Activated CD4-positive, CD25-positive, alpha-beta regulatory T cell (primary cell): ENCODE results near the gene VWF.
"Not testable (repeated sequence)": the region's sequence is repeated elsewhere in the genome, so short reads cannot be mapped to it uniquely, and the experiment has no call there.

Experiments used
- DNase-seq, 4 experiments: peaks; one replicate each; lab custom pipeline; 2025; lab: John Stamatoyannopoulos, UW

Gene VWF

DNA sequence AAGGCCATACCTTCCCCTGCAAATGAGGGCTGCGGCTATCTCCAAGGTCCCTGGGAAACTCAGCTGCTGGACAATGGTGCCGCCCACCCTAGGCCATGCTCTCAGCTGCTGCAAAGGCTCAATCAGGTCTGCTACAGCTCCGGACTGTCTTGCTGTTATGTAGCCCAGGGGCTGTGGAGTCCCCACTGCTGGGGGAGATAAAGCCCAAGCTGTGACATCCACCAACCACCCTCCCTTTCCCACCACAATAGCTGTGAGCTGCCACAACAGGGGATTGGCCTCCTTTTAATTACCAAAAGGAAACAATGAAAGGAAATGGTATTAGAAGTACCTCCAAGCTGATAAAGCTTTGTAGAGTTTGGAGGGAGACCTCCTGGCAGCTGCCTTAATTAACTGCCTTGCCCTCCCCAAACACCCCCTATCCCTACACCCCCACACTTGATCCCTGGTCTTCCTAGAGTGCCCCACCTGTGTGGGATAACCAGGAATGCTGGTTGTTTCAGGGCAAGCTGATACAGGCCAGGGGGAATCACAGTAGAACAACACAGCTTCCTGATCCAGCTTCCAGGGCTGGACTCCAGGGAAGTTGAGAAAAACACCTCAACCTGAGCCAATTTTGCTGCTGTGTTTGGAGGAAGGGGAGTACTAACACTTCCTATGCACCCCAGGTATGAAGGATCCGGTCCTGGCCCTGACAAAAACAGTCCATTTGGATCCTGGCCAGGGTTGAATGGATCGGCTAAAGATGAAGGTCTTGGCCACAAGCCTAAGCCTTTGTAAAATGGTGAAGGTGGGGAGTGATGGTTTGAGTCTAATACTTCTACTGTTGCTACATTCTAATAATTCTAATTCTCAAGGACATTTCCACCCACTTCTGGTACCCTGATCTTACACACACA, at the start of gene VWF:
VWF (minus strand) TSS at position 260 of the 899 bp plus-strand sequence. CDS start 1,474 bp downstream, outside the sequence.
- DNase-seq: no peak

DNA sequence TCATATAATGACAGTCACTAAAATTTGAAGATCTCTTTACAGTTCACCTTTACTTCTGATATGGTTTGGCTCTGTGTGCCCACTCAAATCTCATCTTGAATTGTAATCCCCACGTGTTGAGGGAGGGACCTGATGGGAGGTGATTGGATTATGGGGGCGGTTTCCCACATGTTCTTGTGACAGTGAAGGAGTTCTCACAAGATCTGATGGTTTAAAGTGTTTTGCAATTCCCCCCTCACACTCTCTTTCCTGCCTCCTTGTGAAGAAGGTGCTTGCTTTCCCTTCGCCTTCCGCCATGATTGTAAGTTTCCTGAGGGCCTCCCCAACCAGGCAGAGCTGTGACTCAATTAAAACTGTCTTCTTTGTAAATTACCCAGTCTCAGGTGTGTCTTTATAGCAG, 48.4 kb upstream of the VWF start:
- no peak for DNase-seq

DNA sequence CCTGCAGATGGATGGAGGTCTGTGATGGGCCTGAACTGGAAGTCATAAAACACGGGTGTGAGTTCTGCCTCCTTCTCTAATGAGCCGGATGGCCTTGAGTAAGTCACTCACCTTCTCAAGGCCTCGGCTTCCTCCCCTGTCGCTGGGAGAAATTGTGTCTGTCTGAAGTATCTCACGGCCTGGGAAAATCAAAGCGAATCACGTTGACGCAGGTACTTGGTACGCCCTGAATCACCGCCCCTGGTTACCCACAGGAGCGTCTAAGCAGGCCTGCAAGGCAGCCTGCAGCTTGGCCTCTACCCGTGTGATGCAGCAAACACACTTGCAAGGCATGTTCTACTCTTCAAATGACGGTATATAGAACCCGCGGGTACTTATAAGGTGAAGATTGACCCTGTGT, 47.6 kb upstream of the VWF start:
- no peak for DNase-seq

DNA sequence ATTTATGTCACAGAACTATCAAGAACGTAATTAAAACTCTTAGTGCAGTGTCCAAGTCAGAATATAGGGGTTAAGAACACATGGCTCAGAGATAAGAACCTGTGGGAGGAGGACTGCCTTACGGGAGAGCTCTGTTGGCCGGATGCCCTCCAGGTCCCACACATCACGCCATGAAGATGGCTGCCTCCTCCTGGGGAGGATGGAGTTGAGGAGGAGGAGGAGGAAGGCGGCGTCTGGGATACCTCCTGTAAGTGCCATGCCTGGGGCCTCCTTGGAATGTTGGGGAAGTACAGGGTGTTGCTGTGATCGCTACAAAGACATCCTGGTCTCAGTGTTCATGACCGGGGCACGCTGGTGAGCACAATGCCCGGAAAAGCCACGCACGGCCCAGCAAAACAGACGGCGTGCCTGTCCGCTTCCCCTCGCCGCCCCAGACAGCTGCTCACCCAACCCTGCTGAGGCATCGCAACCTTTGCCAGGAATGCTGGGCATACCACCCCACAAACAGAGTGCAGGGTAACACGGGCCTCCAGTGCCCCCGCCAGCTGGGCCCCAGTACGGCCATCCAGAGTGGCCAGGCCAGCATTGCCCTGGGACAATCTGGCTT, 47.0 kb upstream of the VWF start:
- DNase-seq: no peak

DNA sequence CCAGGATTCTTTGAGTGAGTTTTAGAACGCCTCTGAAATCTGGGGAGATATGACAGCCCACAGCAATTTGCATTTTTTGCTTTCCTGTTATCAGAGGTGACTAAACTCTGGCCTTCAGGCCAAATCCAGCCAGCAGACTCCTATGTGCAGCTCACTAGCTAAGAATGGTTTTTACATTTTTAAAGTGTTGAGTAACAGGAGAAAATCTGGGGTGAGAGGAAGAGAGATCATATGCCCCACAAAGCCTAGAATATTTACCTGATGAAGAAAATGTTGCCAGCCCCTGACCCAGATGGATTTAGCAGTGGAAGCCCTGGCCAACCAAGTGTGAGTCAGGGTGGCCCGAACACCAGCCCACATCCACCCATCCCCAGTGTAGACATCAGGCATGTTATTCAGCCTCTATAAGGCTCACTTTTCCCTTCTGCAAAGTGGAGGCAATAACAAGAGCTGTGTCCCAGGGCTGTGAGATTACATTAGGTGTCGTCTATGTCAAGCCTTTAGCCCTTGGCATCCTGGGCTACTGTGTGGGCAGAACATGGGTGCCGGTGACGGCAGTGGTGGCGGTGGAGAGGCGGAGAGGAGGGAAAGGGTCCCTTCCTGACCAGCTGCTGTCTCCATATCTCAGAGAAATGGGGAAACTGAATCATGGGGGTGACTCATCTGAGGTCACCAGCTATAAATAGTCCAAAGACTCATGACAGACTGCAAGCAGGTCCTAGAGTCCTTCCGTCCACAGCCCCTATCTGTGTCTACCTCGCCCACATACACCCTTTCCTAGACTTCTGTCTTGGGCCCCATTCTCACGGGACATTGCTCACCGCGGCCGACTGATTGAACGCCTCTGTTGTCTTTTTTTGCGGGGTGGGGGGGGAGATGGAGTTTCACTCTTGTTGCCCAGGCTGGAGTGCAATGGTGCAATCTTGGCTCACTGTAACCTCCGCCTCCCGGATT, 43.1 kb upstream of the VWF start:
- DNase-seq: peak in 1 of 4 experiments; percentile 62

DNA sequence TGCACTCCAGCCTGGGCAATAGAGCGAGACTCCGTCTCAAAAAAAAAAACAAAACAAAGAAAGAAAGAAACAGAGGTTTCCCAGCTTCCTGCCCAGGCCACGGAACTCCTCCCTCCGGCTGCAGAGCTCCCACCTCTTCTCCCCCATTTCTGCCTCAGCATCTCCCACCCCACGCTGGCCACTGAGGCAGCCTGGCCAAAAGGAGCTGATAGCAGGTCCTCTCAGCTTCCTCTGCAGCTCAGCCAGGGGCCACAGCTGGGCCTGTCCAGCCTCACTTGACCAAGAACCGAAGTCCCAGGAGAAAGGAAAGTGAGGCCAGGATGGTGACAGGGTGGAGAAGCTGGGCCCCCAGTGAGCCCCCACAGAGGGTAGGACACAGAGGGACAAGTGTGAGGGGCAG, 42.3 kb upstream of the VWF start:
- DNase-seq: no peak

DNA sequence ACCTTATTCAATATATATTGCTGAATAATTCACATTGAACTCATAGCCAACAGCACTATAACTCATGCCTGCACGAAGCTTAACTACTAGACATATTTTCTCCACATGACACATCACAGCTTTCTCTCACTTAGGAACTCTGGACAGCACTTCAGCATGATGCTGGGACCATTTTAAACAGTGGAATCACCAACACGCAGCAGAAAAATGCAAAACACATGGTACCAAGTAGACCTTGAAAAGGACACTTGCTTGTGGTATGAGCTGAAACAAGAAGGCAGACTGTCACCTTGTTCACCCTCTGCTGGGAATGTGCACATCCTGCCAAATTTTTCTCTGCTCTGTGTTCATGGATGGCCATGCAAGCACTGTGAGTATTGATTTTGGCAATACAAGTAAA, 40.9 kb upstream of the VWF start:
- no peak for DNase-seq

DNA sequence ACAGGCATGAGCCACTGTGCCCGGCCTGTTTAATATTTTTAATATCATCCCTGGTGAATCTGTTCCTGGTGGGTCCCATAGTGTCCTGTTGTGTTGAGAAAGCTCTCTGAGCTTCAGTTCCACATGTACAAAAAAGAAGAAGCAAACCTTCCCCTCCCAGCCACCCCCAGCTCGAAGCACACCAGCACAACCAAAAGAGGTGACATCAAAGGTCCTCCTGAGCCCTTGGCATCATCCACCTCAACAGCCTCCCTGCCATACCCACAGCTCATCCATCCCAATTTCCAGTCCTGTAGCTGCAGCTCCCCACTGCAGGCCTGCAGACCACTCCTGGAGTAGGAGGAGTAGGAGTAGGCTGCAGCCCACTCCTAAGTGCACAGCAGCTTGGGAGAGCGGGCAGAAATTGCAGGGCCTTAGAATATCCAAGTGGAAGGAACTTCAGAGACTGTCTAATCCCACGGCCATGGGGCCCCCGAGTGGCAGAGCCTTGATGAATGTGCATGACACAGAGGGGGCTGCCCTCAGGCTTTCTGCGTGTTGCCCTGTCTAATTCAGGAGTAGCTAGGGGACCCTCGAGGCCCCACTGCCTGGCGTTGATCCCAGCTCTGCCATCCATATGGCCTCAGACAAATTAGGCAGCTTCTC, 39.1 kb upstream of the VWF start:
- no peak for DNase-seq

DNA sequence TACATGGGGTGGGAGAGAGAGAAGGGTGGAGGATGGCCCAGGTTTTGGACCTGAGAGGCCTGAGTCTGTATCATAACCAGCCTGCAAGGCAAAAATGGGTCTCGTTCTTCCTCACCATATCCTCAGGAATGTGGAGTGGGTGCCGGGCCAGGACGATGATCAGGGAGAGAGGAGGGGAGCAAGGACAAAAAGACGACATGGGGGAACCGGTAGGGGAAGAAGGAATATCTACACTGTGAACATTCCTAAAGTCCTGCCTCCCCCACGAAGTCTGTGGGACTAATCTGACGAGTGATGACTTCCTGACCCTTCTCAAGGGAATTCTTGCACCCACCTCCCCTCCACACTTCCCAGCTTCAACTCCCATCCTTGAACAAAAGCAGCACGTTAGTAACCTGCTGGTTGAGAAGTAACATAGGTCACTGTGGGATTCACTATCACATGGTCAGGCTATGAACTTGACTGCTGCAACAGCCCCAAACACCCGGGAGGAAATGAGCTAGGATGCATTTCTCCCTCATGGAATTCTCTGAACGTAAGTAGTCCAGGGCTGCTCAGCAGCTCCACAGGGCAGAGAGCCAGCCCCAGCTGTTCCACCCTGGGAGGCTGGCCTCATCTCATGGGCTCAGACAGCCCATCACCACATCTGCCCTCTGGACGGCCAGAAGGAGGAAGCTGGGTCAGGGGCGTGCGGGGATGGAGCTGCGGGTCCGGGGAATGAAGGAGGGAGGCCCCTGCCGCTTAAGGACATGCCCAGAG, 36.8 kb upstream of the VWF start:
- DNase-seq: no peak

DNA sequence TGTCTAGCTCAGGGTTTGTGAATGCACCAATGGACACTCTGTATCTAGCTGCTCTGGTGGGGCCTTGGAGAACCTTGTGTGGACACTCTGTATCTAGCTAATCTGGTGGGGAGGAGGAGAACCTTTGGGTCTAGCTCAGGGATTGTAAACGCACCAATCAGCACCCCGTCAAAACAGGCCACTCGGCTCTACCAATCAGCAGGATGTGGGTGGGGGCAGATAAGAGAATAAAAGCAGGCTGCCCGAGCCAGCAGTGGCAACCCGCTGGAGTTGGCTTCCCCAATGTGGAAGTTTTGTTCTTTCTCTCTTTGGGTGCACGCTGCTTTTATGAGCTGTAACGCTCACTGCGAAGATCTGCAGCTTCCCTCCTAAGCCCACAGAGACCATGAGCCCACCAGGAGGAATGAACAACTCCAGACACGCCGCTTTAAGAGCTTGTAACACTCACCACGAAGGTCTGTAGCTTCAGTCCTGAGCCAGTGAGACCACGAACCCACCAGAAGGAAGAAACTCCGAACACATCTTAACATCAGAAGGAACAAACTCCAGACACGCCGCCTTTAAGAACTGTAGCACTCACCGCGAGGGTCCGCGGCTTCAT, 35.7 kb upstream of the VWF start:
- not testable (repeated sequence) for DNase-seq

DNA sequence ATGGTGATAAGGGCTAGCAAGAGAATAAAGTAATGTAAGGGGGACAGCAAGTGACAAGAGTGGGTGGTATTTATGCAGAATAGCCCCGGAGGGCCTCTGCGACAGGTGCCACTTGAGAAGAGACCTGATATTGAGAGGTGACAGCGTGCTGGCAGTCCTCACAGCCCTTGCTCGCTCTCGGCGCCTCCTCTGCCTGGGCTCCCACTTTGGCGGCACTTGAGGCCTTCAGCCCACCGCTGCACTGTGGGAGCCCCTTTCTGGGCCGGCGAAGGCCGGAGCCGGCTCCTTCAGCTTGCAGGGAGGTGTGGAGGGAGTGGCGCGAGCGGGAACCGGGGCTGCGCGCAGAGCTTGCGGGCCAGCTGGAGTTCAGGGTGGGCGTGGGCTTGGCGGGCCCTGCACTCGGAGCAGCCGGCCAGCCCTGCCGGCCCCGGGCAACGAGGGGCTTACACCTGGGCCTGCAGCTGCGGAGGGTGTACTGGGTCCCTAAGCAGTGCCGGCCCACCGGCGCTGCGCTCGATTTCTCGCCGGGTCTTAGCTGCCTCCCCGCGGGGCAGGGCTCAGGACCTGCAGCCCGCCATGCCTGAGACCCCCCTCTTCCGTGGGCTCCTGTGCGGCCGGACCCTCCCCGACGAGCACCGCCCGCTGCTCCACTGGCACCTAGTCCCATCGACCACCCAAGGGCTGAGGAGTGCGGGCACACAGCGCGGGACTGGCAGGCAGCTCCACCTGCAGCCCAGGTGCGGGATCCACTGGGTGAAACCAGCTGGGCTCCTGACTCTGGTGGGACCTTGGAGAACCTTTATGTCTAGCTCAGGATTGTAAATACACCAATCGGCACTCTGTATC, 34.9 kb upstream of the VWF start:
- not testable (repeated sequence) for DNase-seq

DNA sequence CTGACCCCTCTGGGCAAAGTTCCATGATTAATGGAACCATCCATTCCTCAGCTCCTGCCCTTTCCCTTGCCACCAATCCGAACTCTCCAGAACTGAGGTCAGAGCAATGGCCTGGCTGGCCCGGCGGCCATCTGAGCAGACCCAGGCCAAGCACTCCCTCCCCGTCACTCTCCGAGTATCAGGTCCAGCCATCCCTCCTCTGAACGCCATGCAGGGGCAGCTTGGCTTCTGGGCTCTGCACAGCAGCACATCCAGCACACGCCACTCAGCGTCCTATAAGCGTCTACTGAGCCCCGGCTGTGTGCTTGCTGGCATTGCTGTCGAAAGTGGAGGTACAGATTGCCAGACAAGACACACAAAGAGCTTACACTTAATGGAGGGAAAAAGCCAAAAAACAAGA, 34.3 kb upstream of the VWF start:
- no peak for DNase-seq

DNA sequence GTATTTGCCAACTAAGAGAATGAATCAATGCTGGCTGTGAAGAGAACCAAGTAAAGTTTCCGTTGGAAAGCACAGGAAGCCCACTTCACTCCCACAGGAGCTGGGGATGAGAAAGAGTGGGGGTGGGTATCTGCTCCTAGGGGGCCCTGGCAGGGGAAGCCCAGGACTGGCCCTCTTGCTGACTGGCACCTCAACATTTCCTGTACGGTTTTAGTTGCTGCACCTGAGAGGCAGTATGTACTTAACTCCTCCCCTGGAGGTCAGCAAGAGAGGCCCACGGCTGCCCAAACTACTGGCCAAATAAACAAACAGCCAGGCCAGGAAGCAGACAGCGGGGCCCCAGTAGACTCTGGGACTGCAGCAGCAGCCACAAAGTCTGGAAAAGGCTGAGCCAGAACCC, 33.8 kb upstream of the VWF start:
- DNase-seq: no peak

DNA sequence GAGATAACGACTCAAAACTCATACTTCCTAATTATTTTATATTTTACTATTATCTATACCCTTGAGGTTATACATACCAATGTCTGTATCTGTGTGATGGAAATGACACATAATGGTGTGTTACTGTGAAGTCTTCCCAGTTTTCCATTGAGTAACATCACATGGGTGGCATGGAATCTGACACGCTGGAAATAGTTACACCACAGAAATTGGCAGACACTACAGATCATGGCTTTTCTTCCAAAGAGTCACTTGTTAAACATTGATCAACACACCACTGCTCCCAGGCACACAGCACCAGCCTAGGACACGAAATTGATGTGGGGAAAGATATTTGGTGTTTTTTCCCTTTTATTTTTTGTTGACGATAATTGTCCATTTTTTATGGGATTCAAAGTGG, 33.0 kb upstream of the VWF start:
- no peak for DNase-seq

DNA sequence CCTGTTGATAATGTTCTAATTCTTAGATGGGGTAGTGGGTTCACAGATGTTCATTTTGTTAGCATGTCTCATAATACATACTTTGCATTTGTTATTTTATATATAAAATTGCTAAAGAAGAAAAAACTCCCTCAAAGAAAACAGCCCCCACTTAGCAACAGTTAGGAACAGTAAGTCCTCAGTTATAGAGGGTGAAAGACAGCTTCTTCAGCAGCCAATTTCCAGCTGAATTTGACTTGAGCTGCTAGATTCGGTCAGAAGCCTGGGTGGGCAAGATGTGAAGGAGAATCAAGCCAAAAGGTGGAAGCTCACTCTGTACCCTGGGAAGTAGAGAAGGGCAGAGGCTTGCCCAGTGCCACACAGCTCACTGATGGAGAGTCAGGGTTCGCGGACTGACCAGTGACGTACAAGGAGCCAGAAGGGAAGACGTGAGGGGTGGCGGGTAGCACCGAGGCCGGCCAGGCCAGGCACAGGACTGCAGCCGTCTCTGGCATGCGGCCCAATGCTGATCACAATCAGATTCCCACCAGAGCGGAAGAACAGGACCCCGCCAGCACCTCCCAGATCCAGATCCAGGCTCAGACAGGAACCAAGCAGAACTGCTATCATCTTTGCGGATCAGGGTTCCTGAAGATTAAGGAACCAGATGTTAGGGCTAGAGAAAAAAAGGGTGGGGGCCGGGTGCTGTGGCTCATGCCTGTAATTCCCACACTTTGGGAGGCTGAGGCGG, 30.4 kb upstream of the VWF start:
- no peak for DNase-seq

DNA sequence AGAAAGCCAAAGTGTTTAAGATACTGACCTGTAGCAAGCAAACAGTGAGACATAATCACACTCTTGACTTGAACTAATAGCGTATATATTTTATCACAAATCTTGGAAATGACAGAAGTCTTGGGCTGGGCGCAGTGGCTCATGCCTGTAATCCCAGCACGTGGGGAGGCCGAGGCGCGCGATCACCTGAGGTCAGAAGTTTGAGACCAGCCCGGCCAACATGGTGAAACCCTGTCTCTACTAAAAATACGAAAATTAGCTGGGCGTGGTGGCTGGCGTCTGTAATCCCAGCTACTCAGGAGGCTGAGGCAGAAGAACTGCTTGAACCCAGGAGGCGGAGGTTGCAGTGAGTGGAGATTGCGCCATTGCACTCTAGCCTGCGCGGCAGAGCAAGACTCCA, 24.3 kb upstream of the VWF start:
- DNase-seq: not testable (repeated sequence)

DNA sequence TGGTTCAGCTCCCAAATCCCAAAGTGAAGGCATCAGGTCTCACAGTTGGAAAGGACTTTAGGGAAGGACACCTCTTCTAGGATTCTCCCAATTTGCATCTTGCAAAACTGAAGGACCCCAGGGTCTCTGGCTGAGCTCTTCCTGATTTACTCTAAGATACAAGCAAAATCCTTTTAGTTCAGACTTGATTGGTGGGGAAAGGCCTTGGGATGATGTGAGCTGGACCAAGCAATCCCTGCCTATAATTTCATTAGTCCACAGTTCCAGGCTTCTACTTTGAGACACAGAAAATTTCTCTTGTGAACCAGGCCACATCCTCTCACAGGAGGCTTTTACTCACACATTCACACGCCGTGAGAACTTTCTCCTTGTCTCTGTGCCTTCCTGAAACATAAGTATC, 23.6 kb upstream of the VWF start:
- no peak for DNase-seq

DNA sequence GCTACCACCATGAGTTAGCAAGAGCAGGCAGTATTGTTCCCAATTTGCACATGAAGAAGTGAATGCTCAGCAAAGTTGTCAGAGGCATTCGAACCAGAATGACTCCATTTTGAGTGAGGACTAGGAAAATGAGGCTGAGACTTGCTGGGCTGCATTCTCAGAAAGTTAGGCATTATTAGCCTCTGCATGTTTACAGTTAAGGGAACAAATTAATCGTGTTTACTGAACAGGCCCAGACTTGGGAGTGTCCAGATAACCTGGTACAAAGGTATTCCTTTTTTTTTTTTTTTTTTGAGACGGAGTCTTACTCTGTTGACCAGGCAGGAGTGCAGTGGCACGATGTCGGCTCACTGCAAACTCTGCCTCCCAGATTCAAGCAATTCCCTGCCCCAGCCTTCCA, 22.5 kb upstream of the VWF start:
- no peak for DNase-seq

DNA sequence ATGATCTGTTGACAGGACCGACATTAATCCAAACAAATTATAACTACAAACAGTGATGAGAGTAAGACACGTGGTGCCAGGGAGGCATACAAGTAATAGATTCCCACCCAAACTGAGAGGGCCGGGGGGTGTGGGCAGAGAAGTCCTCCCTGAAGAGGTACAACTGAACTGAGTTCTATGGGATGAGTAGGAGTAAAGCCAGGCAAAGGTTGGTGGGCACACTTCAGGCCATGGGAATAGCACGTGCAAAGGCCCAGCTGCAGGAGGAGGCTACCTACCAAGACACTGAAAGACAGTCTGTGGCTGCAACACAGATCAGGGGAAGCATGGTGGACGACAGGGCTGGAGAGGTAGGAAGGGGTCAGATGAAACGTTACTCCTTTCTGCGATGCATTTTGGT, 22.0 kb upstream of the VWF start:
- no peak for DNase-seq
